ENCODE results near the gene FRAT1. TPM values are rescaled to one million over a fixed set of nuclear protein-coding genes. Genes with fewer than 3 reads are reported as not detected.
A peak's percentile ranks its signal among the peaks of the same experiment; 100 is the strongest.

FRAT1 gene
- polyA plus RNA-seq, 3 donors: 17.0 to 34.4 (median 31.2) TPM

- H3K79me2 ChIP-seq (ENCODE audit: insufficient read depth, low read length): peaks cover 66% of the 10 kb centered on the region
- no peak for TF ChIP-seq CTCF (IDR thresholded peaks at IDR 0.05)
- WGBS (ENCODE audit: insufficient coverage): 0% methylated on average over 3 of the region's 7 CpGs
- peaks cover 58 to 77% of the 10 kb centered on the region in 2 donors for H3K4me1 ChIP-seq (ENCODE audit: control insufficient read depth in 1 of 2, insufficient read depth in 2 of 2, low read length in 2 of 2)
- H3K9me3 Mint-ChIP-seq: peaks cover 0 to 5% (median 2%) of the 10 kb centered on the region in 7 donors
- peak overlapping the region; percentile 82 for H3K4me2 ChIP-seq (replicated peaks; ENCODE audit: extremely low read depth, low read length, poor library complexity, severe bottlenecking)
- no peaks in the 10 kb centered on the region for H3K9me3 ChIP-seq (replicated peaks in 1 of 2; ENCODE audit: control insufficient read depth in 1 of 2, insufficient read depth in 1 of 2, low read length in 2 of 2)
- peaks cover 0 to 3% (median 2%) of the 10 kb centered on the region in 3 donors for H3K27me3 Mint-ChIP-seq (ENCODE audit: low read depth in 3 of 3)
- peaks cover 14 to 39% of the 10 kb centered on the region in 2 donors for H3K36me3 ChIP-seq (replicated peaks in 1 of 2; ENCODE audit: control insufficient read depth in 1 of 2, insufficient read depth in 2 of 2, low read length in 2 of 2)
- H3K4me3 Mint-ChIP-seq: peak overlapping the region; percentile 98 to 99
- H3K4me3 ChIP-seq (replicated peaks in 1 of 3; ENCODE audit: low read depth in 2 of 3, low read length in 3 of 3): peak overlapping the region; percentile 87 to 99 (median 90)
- H4K20me1 ChIP-seq (ENCODE audit: insufficient read depth, low read length): peaks cover 57% of the 10 kb centered on the region
- H3K4me1 Mint-ChIP-seq: peaks cover 78% of the 10 kb centered on the region
- peaks cover 41 to 54% of the 10 kb centered on the region in 2 donors for H3K36me3 Mint-ChIP-seq
- peak overlapping the region; percentile 94 to 99 (median 97) for H3K27ac Mint-ChIP-seq
- no peak for DNase-seq
- intact Hi-C loops (cut with micrococcal nuclease): loop anchor here (2.0 to 10.0 kb wide), 6 partner anchors 34 to 162 kb away; partner anchors contain the start of genes ARHGAP19 (in 2 of the 2), MMS19 (in 1 of the 2), PGAM1 (in 1 of the 2) and UBTD1 (in 1 of the 2)
- no peak overlapping the region for H2AFZ ChIP-seq (ENCODE audit: insufficient read depth, low read depth, low read length, poor library complexity, severe bottlenecking)
- peak overlapping the region; percentile 70 to 92 for H3K27ac ChIP-seq (ENCODE audit: low read depth in 1 of 2, low read length in 2 of 2)
- H3K9ac ChIP-seq (ENCODE audit: insufficient read depth, low read length, poor library complexity, severe bottlenecking): peak overlapping the region; percentile 87
- H3K27me3 ChIP-seq (ENCODE audit: control insufficient read depth in 2 of 2, insufficient read depth in 2 of 2, low read length in 2 of 2): no peaks in the 10 kb centered on the region
These were observed 14.2 kb downstream of the FRAT1 start for GRCh38 chr10:97333351-97333600.

- Histone ChIP-seq H3K4me1 (ENCODE audit: control insufficient read depth in 1 of 2, insufficient read depth in 2 of 2, low read length in 2 of 2) (peaks cover 54 to 73% of the 10 kb centered on the region in 2 donors), H3K27me3 (ENCODE audit: control insufficient read depth in 2 of 2, insufficient read depth in 2 of 2, low read length in 2 of 2) (no peaks in the 10 kb centered on the region), H3K4me3 (replicated peaks in 1 of 3; ENCODE audit: low read depth in 2 of 3, low read length in 3 of 3) (peak overlapping the region; percentile 87 to 99 (median 90)), H3K9ac (ENCODE audit: insufficient read depth, low read length, poor library complexity, severe bottlenecking) (peak overlapping the region; percentile 87), H4K20me1 (ENCODE audit: insufficient read depth, low read length) (peaks cover 52% of the 10 kb centered on the region), H3K9me3 (replicated peaks in 1 of 2; ENCODE audit: control insufficient read depth in 1 of 2, insufficient read depth in 1 of 2, low read length in 2 of 2) (no peaks in the 10 kb centered on the region), H2AFZ (ENCODE audit: insufficient read depth, low read depth, low read length, poor library complexity, severe bottlenecking) (no peak overlapping the region), H3K27ac (ENCODE audit: low read depth in 1 of 2, low read length in 2 of 2) (peak overlapping the region; percentile 70 to 92), H3K79me2 (ENCODE audit: insufficient read depth, low read length) (peaks cover 61% of the 10 kb centered on the region), H3K36me3 (replicated peaks in 1 of 2; ENCODE audit: control insufficient read depth in 1 of 2, insufficient read depth in 2 of 2, low read length in 2 of 2) (peaks cover 10 to 34% of the 10 kb centered on the region in 2 donors), H3K4me2 (replicated peaks; ENCODE audit: extremely low read depth, low read length, poor library complexity, severe bottlenecking) (peak overlapping the region; percentile 82)
- Mint-ChIP-seq H3K4me1 (peaks cover 74% of the 10 kb centered on the region), H3K27me3 (ENCODE audit: low read depth in 3 of 3) (peaks cover 0 to 3% (median 2%) of the 10 kb centered on the region in 3 donors), H3K9me3 (peaks cover 0 to 5% (median 2%) of the 10 kb centered on the region in 7 donors), H3K36me3 (peaks cover 37 to 49% of the 10 kb centered on the region in 2 donors), H3K4me3 (peak overlapping the region; percentile 98 to 99), H3K27ac (peak overlapping the region; percentile 94 to 99 (median 97))
- DNase-seq: peak; percentile 74 to 78 (median 77)
- intact Hi-C loops (cut with micrococcal nuclease): loop anchor here (2.0 to 10.0 kb wide), 7 partner anchors 13 to 161 kb away; partner anchors contain the start of genes ARHGAP19 (in 2 of the 2), MMS19 (in 1 of the 2), PGAM1 (in 1 of the 2) and UBTD1 (in 1 of the 2)
- no peak for TF ChIP-seq CTCF (IDR thresholded peaks at IDR 0.05)
- WGBS (ENCODE audit: insufficient coverage): under 1% methylated on average over 89 of the region's 89 CpGs
These were observed 14.7 kb downstream of the FRAT1 start for GRCh38 chr10:97333601-97334369.
